ENCODE results near the gene INAVA. TPM values are rescaled to one million over a fixed set of nuclear protein-coding genes. Genes with fewer than 3 reads are reported as not detected.

Gene INAVA
- total and polyA plus RNA-seq, 2 of the 13 experiments (the other 11 are each of a cell fraction or from before 2014, with no cell fraction given), result 6.0 to 13.5 TPM

DNA sequence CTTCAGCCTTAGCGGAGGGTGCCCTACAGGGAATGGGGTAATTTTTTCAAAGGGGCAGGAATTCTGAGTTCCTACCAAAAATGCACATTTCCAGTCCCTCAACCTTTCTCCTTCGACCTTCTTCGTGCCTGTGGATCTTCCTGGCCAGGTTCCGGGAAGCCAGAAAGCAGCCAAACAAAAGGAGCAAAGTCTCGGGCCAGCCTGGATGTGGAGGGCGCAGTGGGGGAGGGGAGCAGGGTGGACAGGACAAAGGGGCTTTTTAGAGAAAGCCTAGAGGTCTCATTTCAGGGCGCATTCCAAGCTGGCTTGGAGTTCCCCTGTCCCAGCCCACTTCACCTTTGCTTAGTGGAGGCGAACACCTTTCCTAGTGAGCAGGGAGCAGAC lies 2.9 kb upstream of the INAVA start (continued):
- TF ChIP-seq, protein P1, sequence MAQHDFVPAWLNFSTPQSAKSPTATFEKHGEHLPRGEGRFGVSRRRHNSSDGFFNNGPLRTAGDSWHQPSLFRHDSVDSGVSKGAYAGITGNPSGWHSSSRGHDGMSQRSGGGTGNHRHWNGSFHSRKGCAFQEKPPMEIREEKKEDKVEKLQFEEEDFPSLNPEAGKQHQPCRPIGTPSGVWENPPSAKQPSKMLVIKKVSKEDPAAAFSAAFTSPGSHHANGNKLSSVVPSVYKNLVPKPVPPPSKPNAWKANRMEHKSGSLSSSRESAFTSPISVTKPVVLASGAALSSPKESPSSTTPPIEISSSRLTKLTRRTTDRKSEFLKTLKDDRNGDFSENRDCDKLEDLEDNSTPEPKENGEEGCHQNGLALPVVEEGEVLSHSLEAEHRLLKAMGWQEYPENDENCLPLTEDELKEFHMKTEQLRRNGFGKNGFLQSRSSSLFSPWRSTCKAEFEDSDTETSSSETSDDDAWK (CRISPR knock-in tag; IDR thresholded peaks at IDR 0.05), result no peak
- TF ChIP-seq HCFC1 (IDR thresholded peaks at IDR 0.05; ENCODE audit: low read depth, low read length) (no peak), ZNF777 (CRISPR knock-in tag; IDR thresholded peaks at IDR 0.05) (no peak), GZF1 (CRISPR knock-in tag; IDR thresholded peaks at IDR 0.05) (no peak), ZNF234 (CRISPR knock-in tag; conservative IDR thresholded peaks at IDR 0.05) (no peak), ZNF841 (CRISPR knock-in tag; IDR thresholded peaks at IDR 0.05; ENCODE audit: borderline replicate concordance) (no peak), WIZ (CRISPR knock-in tag; IDR thresholded peaks at IDR 0.05) (no peak), ARHGAP35 (CRISPR knock-in tag; IDR thresholded peaks at IDR 0.05; ENCODE audit: borderline replicate concordance) (no peak), STAG1 (CRISPR knock-in tag; IDR thresholded peaks at IDR 0.05) (no peak), ZNF441 (CRISPR knock-in tag; IDR thresholded peaks at IDR 0.05; ENCODE audit: borderline replicate concordance) (no peak), RFXANK (CRISPR knock-in tag; IDR thresholded peaks at IDR 0.05) (no peak), ZSCAN30 (CRISPR knock-in tag; IDR thresholded peaks at IDR 0.05) (no peak; the same call in 1 of the 2 replicates), FOSL2 (CRISPR knock-in tag; IDR thresholded peaks at IDR 0.05) (peak; percentile 37; the same call in 1 of the 2 replicates), POLR2AphosphoS2 (IDR thresholded peaks at IDR 0.05; ENCODE audit: low read depth, low read length) (no peak), RCOR2 (CRISPR knock-in tag; IDR thresholded peaks at IDR 0.05) (no peak), PTBP1 (IDR thresholded peaks at IDR 0.05; ENCODE audit: low read depth, low read length, poor library complexity, severe bottlenecking) (no peak), ZNF12 (CRISPR knock-in tag; IDR thresholded peaks at IDR 0.05) (no peak), ZC3H4 (CRISPR knock-in tag; IDR thresholded peaks at IDR 0.05; ENCODE audit: borderline replicate concordance) (no peak), ZFP36L1 (CRISPR knock-in tag; IDR thresholded peaks at IDR 0.05) (no peak), ELF1 (CRISPR knock-in tag; IDR thresholded peaks at IDR 0.05) (no peak; the same call in 1 of the 2 replicates)
- TF ChIP-seq, protein P2, sequence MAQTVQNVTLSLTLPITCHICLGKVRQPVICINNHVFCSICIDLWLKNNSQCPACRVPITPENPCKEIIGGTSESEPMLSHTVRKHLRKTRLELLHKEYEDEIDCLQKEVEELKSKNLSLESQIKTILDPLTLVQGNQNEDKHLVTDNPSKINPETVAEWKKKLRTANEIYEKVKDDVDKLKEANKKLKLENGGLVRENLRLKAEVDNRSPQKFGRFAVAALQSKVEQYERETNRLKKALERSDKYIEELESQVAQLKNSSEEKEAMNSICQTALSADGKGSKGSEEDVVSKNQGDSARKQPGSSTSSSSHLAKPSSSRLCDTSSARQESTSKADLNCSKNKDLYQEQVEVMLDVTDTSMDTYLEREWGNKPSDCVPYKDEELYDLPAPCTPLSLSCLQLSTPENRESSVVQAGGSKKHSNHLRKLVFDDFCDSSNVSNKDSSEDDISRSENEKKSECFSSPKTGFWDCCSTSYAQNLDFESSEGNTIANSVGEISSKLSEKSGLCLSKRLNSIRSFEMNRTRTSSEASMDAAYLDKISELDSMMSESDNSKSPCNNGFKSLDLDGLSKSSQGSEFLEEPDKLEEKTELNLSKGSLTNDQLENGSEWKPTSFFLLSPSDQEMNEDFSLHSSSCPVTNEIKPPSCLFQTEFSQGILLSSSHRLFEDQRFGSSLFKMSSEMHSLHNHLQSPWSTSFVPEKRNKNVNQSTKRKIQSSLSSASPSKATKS (CRISPR knock-in tag; IDR thresholded peaks at IDR 0.05), result no peak
- TF ChIP-seq, protein P3, sequence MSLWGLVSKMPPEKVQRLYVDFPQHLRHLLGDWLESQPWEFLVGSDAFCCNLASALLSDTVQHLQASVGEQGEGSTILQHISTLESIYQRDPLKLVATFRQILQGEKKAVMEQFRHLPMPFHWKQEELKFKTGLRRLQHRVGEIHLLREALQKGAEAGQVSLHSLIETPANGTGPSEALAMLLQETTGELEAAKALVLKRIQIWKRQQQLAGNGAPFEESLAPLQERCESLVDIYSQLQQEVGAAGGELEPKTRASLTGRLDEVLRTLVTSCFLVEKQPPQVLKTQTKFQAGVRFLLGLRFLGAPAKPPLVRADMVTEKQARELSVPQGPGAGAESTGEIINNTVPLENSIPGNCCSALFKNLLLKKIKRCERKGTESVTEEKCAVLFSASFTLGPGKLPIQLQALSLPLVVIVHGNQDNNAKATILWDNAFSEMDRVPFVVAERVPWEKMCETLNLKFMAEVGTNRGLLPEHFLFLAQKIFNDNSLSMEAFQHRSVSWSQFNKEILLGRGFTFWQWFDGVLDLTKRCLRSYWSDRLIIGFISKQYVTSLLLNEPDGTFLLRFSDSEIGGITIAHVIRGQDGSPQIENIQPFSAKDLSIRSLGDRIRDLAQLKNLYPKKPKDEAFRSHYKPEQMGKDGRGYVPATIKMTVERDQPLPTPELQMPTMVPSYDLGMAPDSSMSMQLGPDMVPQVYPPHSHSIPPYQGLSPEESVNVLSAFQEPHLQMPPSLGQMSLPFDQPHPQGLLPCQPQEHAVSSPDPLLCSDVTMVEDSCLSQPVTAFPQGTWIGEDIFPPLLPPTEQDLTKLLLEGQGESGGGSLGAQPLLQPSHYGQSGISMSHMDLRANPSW (CRISPR knock-in tag; IDR thresholded peaks at IDR 0.05; ENCODE audit: borderline replicate concordance), result no peak
- TF ChIP-seq, protein P4, sequence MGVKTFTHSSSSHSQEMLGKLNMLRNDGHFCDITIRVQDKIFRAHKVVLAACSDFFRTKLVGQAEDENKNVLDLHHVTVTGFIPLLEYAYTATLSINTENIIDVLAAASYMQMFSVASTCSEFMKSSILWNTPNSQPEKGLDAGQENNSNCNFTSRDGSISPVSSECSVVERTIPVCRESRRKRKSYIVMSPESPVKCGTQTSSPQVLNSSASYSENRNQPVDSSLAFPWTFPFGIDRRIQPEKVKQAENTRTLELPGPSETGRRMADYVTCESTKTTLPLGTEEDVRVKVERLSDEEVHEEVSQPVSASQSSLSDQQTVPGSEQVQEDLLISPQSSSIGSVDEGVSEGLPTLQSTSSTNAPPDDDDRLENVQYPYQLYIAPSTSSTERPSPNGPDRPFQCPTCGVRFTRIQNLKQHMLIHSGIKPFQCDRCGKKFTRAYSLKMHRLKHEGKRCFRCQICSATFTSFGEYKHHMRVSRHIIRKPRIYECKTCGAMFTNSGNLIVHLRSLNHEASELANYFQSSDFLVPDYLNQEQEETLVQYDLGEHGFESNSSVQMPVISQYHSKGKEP (CRISPR knock-in tag; IDR thresholded peaks at IDR 0.05), result no peak
- TF ChIP-seq, protein P5, sequence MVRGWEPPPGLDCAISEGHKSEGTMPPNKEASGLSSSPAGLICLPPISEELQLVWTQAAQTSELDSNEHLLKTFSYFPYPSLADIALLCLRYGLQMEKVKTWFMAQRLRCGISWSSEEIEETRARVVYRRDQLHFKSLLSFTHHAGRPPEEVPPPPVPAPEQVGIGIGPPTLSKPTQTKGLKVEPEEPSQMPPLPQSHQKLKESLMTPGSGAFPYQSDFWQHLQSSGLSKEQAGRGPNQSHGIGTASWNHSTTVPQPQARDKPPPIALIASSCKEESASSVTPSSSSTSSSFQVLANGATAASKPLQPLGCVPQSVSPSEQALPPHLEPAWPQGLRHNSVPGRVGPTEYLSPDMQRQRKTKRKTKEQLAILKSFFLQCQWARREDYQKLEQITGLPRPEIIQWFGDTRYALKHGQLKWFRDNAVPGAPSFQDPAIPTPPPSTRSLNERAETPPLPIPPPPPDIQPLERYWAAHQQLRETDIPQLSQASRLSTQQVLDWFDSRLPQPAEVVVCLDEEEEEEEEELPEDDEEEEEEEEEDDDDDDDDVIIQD (CRISPR knock-in tag; IDR thresholded peaks at IDR 0.05; ENCODE audit: low read depth), result no peak
